ENCODE data around the gene EPB41L3.

EPB41L3 gene

DNA sequence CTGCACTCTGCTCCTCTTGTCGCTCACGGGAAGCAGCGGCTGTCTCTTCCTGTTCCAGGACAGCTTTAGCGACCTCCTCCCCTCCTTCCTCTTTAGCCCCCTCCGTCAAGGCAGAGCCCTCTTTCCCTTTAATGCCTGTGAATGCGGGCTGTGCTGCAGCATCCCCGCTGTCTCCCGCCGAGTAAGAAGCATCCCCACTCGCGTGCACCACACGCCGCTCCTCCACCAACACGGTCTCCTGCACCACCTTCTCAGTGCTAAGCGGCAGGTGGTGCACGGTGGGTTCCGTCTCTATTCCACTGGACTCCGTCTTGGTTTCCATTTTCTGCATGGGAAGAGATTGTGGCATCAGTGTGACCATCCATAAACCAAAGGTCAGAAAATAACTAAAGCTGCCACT is 146.7 kb downstream of the EPB41L3 start:
- Histone ChIP-seq H3K27ac (ENCODE audit: insufficient read depth, low read depth, low read length, poor library complexity, severe bottlenecking) (no peak overlapping the region), H3K27me3 (ENCODE audit: control insufficient read depth, insufficient read depth, low read length, poor library complexity, severe bottlenecking) (no peaks in the 10 kb centered on the region), H3K4me1 (ENCODE audit: control insufficient read depth, insufficient read depth, low read length) (no peaks in the 10 kb centered on the region), H3K9me3 (ENCODE audit: control insufficient read depth, low read length) (no peaks in the 10 kb centered on the region), H3K4me3 (ENCODE audit: insufficient read depth, low read depth, low read length) (no peak overlapping the region), H3K36me3 (ENCODE audit: control insufficient read depth, insufficient read depth, low read length) (no peaks in the 10 kb centered on the region)
- 93 to 94% methylated on average over 18 of the region's 18 CpGs for WGBS, 2 experiments

GRCh38 chr18:5395860-5396448 is 147.8 kb downstream of the EPB41L3 start:
- no peaks in the 10 kb centered on the region for H3K27me3 ChIP-seq (ENCODE audit: control insufficient read depth, insufficient read depth, low read length, poor library complexity, severe bottlenecking)
- no peaks in the 10 kb centered on the region for H3K36me3 ChIP-seq (ENCODE audit: control insufficient read depth, insufficient read depth, low read length)
- no peak overlapping the region for H3K27ac ChIP-seq (ENCODE audit: insufficient read depth, low read depth, low read length, poor library complexity, severe bottlenecking)
- no peak overlapping the region for H3K4me3 ChIP-seq (ENCODE audit: insufficient read depth, low read depth, low read length)
- H3K9me3 ChIP-seq (ENCODE audit: control insufficient read depth, low read length), result no peaks in the 10 kb centered on the region
- H3K4me1 ChIP-seq (ENCODE audit: control insufficient read depth, insufficient read depth, low read length), result no peaks in the 10 kb centered on the region
- 94 to 99% methylated on average over 6 of the region's 6 CpGs for WGBS, 2 experiments

DNA sequence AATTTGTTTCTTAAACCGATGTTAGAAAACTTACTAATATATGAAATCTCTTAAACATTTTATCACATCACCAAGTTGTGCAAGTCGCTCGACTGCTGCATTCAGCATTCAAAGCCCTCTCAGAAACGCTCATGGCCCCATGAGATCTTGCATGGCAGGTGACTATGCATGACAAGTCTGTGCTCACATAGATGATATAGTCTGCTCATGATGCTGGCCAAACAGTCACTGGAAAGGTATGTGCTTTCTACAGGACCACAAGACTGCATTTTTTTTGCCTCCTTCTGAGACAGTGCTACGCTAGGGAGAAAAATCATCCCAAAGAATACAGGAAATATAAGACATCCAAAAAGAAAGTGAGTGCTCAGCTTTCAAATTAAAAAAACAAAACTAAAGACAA is 150.0 kb downstream of the EPB41L3 start:
- Histone ChIP-seq H3K9me3 (ENCODE audit: control insufficient read depth, low read length) (no peaks in the 10 kb centered on the region), H3K36me3 (ENCODE audit: control insufficient read depth, insufficient read depth, low read length) (no peaks in the 10 kb centered on the region), H3K27me3 (ENCODE audit: control insufficient read depth, insufficient read depth, low read length, poor library complexity, severe bottlenecking) (no peaks in the 10 kb centered on the region), H3K4me3 (ENCODE audit: insufficient read depth, low read depth, low read length) (no peak overlapping the region), H3K4me1 (ENCODE audit: control insufficient read depth, insufficient read depth, low read length) (no peaks in the 10 kb centered on the region), H3K27ac (ENCODE audit: insufficient read depth, low read depth, low read length, poor library complexity, severe bottlenecking) (no peak overlapping the region)
- 91 to 98% methylated on average over 5 of the region's 5 CpGs for WGBS, 2 experiments

DNA sequence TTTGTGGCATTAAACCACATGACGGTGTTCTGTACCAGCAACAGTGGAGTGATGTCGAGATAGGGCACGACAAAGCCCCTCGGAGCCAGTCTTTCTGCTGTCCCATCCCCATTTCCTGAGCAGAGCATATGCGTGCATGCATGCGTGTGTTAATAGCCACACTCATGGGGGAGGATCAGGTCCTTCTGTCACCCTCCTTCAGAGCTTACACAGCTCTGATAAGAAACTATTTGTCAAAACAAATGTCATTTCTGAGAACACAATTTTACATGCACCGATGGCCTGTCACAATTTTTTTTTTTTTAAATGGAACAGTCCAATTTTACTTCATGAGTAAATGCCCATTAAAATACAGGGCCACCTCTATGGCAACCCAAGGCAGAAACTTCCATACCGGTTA is 152.4 kb downstream of the EPB41L3 start:
- Histone ChIP-seq H3K4me3 (ENCODE audit: insufficient read depth, low read depth, low read length) (no peak overlapping the region), H3K4me1 (ENCODE audit: control insufficient read depth, insufficient read depth, low read length) (no peaks in the 10 kb centered on the region), H3K27ac (ENCODE audit: insufficient read depth, low read depth, low read length, poor library complexity, severe bottlenecking) (no peak overlapping the region), H3K27me3 (ENCODE audit: control insufficient read depth, insufficient read depth, low read length, poor library complexity, severe bottlenecking) (no peaks in the 10 kb centered on the region), H3K36me3 (ENCODE audit: control insufficient read depth, insufficient read depth, low read length) (no peaks in the 10 kb centered on the region), H3K9me3 (ENCODE audit: control insufficient read depth, low read length) (no peaks in the 10 kb centered on the region)
- WGBS, 2 experiments, result 94 to 97% methylated on average over 7 of the region's 8 CpGs

- H3K4me1 ChIP-seq (ENCODE audit: control insufficient read depth, insufficient read depth, low read length), result no peaks in the 10 kb centered on the region
- no peak overlapping the region for H3K4me3 ChIP-seq (ENCODE audit: insufficient read depth, low read depth, low read length)
- no peak overlapping the region for H3K27ac ChIP-seq (ENCODE audit: insufficient read depth, low read depth, low read length, poor library complexity, severe bottlenecking)
- H3K27me3 ChIP-seq (ENCODE audit: control insufficient read depth, insufficient read depth, low read length, poor library complexity, severe bottlenecking), result no peaks in the 10 kb centered on the region
- no peaks in the 10 kb centered on the region for H3K36me3 ChIP-seq (ENCODE audit: control insufficient read depth, insufficient read depth, low read length)
- no peaks in the 10 kb centered on the region for H3K9me3 ChIP-seq (ENCODE audit: control insufficient read depth, low read length)
- 83 to 87% methylated on average over 2 of the region's 2 CpGs for WGBS, 2 experiments
Observed at GRCh38 chr18:5389356-5389755, 154.4 kb downstream of the EPB41L3 start.

- no peak overlapping the region for H3K27ac ChIP-seq (ENCODE audit: insufficient read depth, low read depth, low read length, poor library complexity, severe bottlenecking)
- H3K4me1 ChIP-seq (ENCODE audit: control insufficient read depth, insufficient read depth, low read length), result no peaks in the 10 kb centered on the region
- H3K36me3 ChIP-seq (ENCODE audit: control insufficient read depth, insufficient read depth, low read length), result no peaks in the 10 kb centered on the region
- 84 to 96% methylated on average over 3 of the region's 3 CpGs for WGBS, 2 experiments
- no peaks in the 10 kb centered on the region for H3K27me3 ChIP-seq (ENCODE audit: control insufficient read depth, insufficient read depth, low read length, poor library complexity, severe bottlenecking)
- H3K9me3 ChIP-seq (ENCODE audit: control insufficient read depth, low read length), result no peaks in the 10 kb centered on the region
- no peak overlapping the region for H3K4me3 ChIP-seq (ENCODE audit: insufficient read depth, low read depth, low read length)
Observed at GRCh38 chr18:5388896-5389295, 154.9 kb downstream of the EPB41L3 start.

DNA sequence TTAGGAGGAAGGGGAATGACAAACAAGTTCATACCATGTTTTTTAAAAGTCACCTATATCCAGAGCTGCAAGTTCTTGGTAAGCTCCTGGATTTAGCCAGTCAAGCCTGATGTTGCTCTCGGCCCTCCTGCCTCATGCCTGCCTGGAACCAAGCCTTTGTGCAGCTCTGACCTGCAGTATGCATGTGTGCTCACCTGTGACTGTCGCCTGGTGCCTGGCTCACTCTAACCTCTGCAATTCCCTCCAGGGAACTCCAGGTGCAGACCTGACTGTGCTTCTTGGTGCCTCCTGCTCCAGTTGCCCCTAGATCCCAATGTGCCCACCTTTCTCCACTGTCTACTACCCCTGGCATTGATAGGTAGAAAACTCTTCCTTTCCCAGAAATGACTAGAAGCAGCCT is 163.2 kb downstream of the EPB41L3 start:
- Histone ChIP-seq H3K36me3 (ENCODE audit: control insufficient read depth, insufficient read depth, low read length) (no peaks in the 10 kb centered on the region), H3K27me3 (ENCODE audit: control insufficient read depth, insufficient read depth, low read length, poor library complexity, severe bottlenecking) (no peaks in the 10 kb centered on the region), H3K4me3 (ENCODE audit: insufficient read depth, low read depth, low read length) (no peak overlapping the region), H3K27ac (ENCODE audit: insufficient read depth, low read depth, low read length, poor library complexity, severe bottlenecking) (no peak overlapping the region), H3K4me1 (ENCODE audit: control insufficient read depth, insufficient read depth, low read length) (no peaks in the 10 kb centered on the region), H3K9me3 (ENCODE audit: control insufficient read depth, low read length) (no peaks in the 10 kb centered on the region)
- 86 to 92% methylated on average over 2 of the region's 2 CpGs for WGBS, 2 experiments

GRCh38 chr18:5376986-5377385 is 166.8 kb downstream of the EPB41L3 start:
- Histone ChIP-seq H3K4me3 (ENCODE audit: insufficient read depth, low read depth, low read length) (no peak overlapping the region), H3K27me3 (ENCODE audit: control insufficient read depth, insufficient read depth, low read length, poor library complexity, severe bottlenecking) (no peaks in the 10 kb centered on the region), H3K27ac (ENCODE audit: insufficient read depth, low read depth, low read length, poor library complexity, severe bottlenecking) (no peak overlapping the region), H3K36me3 (ENCODE audit: control insufficient read depth, insufficient read depth, low read length) (no peaks in the 10 kb centered on the region), H3K4me1 (ENCODE audit: control insufficient read depth, insufficient read depth, low read length) (no peaks in the 10 kb centered on the region), H3K9me3 (ENCODE audit: control insufficient read depth, low read length) (no peaks in the 10 kb centered on the region)
- WGBS, 2 experiments, result 93 to 94% methylated on average over 4 of the region's 4 CpGs

DNA sequence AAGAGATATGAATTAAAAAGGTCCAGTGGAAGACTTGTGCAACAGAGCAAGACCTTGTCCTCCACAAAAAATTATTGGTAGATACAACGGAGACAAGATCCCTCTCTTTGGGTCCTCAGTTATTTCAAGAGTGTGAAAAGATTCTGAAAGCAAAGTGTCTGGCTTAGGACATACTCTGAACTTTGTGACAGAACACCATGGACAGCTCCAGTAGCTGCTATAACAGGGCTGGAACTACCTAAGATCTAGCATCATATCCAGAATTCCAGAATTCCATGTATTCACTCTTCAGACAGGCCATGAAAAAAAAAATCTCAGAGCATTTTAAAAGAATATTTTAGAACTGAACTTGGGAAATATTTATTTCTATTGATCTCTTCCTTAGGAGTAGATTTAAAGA is 173.5 kb downstream of the EPB41L3 start:
- no peak overlapping the region for H3K4me3 ChIP-seq (ENCODE audit: insufficient read depth, low read depth, low read length)
- WGBS, 2 experiments, result 84 to 91% methylated on average over 1 of the region's 1 CpG
- no peaks in the 10 kb centered on the region for H3K36me3 ChIP-seq (ENCODE audit: control insufficient read depth, insufficient read depth, low read length)
- no peaks in the 10 kb centered on the region for H3K27me3 ChIP-seq (ENCODE audit: control insufficient read depth, insufficient read depth, low read length, poor library complexity, severe bottlenecking)
- no peak overlapping the region for H3K27ac ChIP-seq (ENCODE audit: insufficient read depth, low read depth, low read length, poor library complexity, severe bottlenecking)
- no peaks in the 10 kb centered on the region for H3K9me3 ChIP-seq (ENCODE audit: control insufficient read depth, low read length)
- no peaks in the 10 kb centered on the region for H3K4me1 ChIP-seq (ENCODE audit: control insufficient read depth, insufficient read depth, low read length)

GRCh38 chr18:5369513-5369912 is 174.3 kb downstream of the EPB41L3 start:
- Histone ChIP-seq H3K4me3 (ENCODE audit: insufficient read depth, low read depth, low read length) (no peak overlapping the region), H3K27ac (ENCODE audit: insufficient read depth, low read depth, low read length, poor library complexity, severe bottlenecking) (no peak overlapping the region), H3K36me3 (ENCODE audit: control insufficient read depth, insufficient read depth, low read length) (no peaks in the 10 kb centered on the region), H3K4me1 (ENCODE audit: control insufficient read depth, insufficient read depth, low read length) (no peaks in the 10 kb centered on the region), H3K27me3 (ENCODE audit: control insufficient read depth, insufficient read depth, low read length, poor library complexity, severe bottlenecking) (no peaks in the 10 kb centered on the region), H3K9me3 (ENCODE audit: control insufficient read depth, low read length) (no peaks in the 10 kb centered on the region)
- 88 to 93% methylated on average over 2 of the region's 2 CpGs for WGBS, 2 experiments

DNA sequence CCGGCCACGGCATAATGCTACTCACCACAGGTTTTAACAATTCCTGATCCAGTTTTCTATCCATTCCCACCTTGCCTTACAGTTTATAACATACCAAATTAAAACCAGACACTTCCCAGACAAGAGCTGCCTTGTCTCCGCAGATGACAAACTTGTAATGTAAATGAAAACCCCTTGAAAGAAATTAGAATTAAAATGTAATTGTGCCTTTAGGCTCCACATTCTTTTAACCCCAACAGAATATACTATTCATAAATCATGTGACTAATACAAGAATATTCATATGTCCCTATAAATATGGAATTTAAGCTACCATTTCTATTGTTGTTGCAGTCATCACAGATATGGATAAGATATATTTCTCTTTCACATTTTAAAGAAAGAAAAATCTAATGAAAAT is 178.4 kb downstream of the EPB41L3 start:
- no peaks in the 10 kb centered on the region for H3K4me1 ChIP-seq (ENCODE audit: control insufficient read depth, insufficient read depth, low read length)
- WGBS, 2 experiments, result 72 to 79% methylated on average over 2 of the region's 3 CpGs
- no peak overlapping the region for H3K27ac ChIP-seq (ENCODE audit: insufficient read depth, low read depth, low read length, poor library complexity, severe bottlenecking)
- H3K9me3 ChIP-seq (ENCODE audit: control insufficient read depth, low read length), result no peaks in the 10 kb centered on the region
- H3K27me3 ChIP-seq (ENCODE audit: control insufficient read depth, insufficient read depth, low read length, poor library complexity, severe bottlenecking), result no peaks in the 10 kb centered on the region
- H3K4me3 ChIP-seq (ENCODE audit: insufficient read depth, low read depth, low read length), result no peak overlapping the region
- no peaks in the 10 kb centered on the region for H3K36me3 ChIP-seq (ENCODE audit: control insufficient read depth, insufficient read depth, low read length)

All from ectodermal cell (in vitro differentiated cells).